Measurements from ENCODE around the gene SOX13. TPM values are rescaled to one million over a fixed set of nuclear protein-coding genes. Genes with fewer than 3 reads are reported as not detected.

Gene SOX13
- total and polyA plus RNA-seq, 10 of the 15 experiments (the other 5 are each of a cell fraction or from before 2014, with no cell fraction given) = 0.04 to 0.31 (median 0.11) TPM; not detected in 7

- TF ChIP-seq, protein P1, sequence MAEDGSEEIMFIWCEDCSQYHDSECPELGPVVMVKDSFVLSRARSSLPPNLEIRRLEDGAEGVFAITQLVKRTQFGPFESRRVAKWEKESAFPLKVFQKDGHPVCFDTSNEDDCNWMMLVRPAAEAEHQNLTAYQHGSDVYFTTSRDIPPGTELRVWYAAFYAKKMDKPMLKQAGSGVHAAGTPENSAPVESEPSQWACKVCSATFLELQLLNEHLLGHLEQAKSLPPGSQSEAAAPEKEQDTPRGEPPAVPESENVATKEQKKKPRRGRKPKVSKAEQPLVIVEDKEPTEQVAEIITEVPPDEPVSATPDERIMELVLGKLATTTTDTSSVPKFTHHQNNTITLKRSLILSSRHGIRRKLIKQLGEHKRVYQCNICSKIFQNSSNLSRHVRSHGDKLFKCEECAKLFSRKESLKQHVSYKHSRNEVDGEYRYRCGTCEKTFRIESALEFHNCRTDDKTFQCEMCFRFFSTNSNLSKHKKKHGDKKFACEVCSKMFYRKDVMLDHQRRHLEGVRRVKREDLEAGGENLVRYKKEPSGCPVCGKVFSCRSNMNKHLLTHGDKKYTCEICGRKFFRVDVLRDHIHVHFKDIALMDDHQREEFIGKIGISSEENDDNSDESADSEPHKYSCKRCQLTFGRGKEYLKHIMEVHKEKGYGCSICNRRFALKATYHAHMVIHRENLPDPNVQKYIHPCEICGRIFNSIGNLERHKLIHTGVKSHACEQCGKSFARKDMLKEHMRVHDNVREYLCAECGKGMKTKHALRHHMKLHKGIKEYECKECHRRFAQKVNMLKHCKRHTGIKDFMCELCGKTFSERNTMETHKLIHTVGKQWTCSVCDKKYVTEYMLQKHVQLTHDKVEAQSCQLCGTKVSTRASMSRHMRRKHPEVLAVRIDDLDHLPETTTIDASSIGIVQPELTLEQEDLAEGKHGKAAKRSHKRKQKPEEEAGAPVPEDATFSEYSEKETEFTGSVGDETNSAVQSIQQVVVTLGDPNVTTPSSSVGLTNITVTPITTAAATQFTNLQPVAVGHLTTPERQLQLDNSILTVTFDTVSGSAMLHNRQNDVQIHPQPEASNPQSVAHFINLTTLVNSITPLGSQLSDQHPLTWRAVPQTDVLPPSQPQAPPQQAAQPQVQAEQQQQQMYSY (CRISPR knock-in tag; IDR thresholded peaks at IDR 0.05) = no peak
- TF ChIP-seq SUPT20H (IDR thresholded peaks at IDR 0.05; ENCODE audit: borderline replicate concordance, control insufficient read depth, low read depth, low read length) = no peak
- TF ChIP-seq ZNF24 (IDR thresholded peaks at IDR 0.05) = no peak
- TF ChIP-seq ETV6 (conservative IDR thresholded peaks at IDR 0.05 in 1 of 2, IDR thresholded peaks at IDR 0.05 in 1 of 2; ENCODE audit: borderline replicate concordance in 1 of 2, low read depth in 1 of 2) = no peak
- no peak for TF ChIP-seq CBX5 (IDR thresholded peaks at IDR 0.05; ENCODE audit: low read depth)
Observed at GRCh38 chr1:204043680-204044079, 29.2 kb upstream of the SOX13 start (continued).

DNA sequence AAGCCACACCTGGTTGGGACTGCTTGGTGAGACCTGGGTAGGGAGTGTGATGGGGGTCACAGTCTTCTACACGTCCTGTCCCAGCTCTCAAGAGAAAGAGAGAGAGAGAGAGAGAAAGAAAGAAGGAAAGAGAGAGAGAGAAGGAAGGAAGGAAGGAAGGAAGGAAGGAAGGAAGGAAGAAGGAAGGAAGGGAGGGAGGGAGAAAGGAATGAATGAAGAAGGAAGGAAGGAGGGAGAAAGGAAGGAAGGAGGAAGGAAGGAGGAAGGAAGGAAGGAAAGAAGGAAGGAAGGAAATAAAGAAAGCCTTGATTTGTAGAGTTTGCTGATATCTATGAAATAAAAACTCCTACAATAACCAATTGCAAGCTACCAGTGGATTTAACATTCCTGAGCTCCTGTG, 28.5 kb upstream of the SOX13 start:
- CTCF ChIA-PET = interaction anchor here (0.8 kb wide), 1 partner anchor 83 kb away, joined by 3 read pairs; no protein-coding TSS in a partner anchor
- TF ChIP-seq DPF2 (IDR thresholded peaks at IDR 0.05) = no peak
- TF ChIP-seq ETV6 (conservative IDR thresholded peaks at IDR 0.05 in 1 of 2, IDR thresholded peaks at IDR 0.05 in 1 of 2; ENCODE audit: borderline replicate concordance in 1 of 2, low read depth in 1 of 2) = no peak
- no peak for TF ChIP-seq RAD51 (IDR thresholded peaks at IDR 0.05)
- TF ChIP-seq USF2 (IDR thresholded peaks at IDR 0.05; ENCODE audit: borderline replicate concordance, low read depth, low read length) = no peak
- no peak for TF ChIP-seq BCL3 (IDR thresholded peaks at IDR 0.05; ENCODE audit: borderline replicate concordance, insufficient read depth, low read depth, low read length, poor library complexity, severe bottlenecking)
- TF ChIP-seq ZBTB40 (IDR thresholded peaks at IDR 0.05; ENCODE audit: borderline replicate concordance) = no peak
- no peak for TF ChIP-seq ESRRA (IDR thresholded peaks at IDR 0.05; ENCODE audit: low read length)

More for the DNA sequence above, 28.5 kb upstream of the SOX13 start:
- FAIRE-seq = no peak
- no peaks in the 10 kb centered on the region for H3K79me2 ChIP-seq (ENCODE audit: control insufficient read depth, insufficient read depth, low read length)
- 7% methylated on average over 1 of the region's 1 CpG for WGBS (ENCODE audit: insufficient coverage, insufficient replicate concordance, low lambda C conversion rate, missing lambda C conversion rate)
- ATAC-seq = no peak
- H2AFZ ChIP-seq (ENCODE audit: control insufficient read depth, low read depth, low read length) = no peak overlapping the region
- H3K36me3 ChIP-seq (ENCODE audit: control insufficient read depth in 2 of 2, insufficient read depth in 2 of 2, low read length in 1 of 2) = no peaks in the 10 kb centered on the region
- RAD21 ChIA-PET (ENCODE audit: unreplicated experiment) = no interaction called here
- no peak overlapping the region for H3K4me2 ChIP-seq (ENCODE audit: control insufficient read depth, insufficient read depth)
- H3K4me3 ChIP-seq = no peak overlapping the region
- H3K4me1 ChIP-seq (ENCODE audit: control insufficient read depth, insufficient read depth, low read length) = no peaks in the 10 kb centered on the region
- DNase-seq (ENCODE audit: low read depth, low spot score) = no peak
- H3K27me3 ChIP-seq (replicated peaks in 1 of 2; ENCODE audit: control insufficient read depth in 2 of 2, insufficient read depth in 2 of 2, low read length in 1 of 2) = no peaks in the 10 kb centered on the region
- POLR2A ChIA-PET = interaction anchor here (0.5 kb wide), 1 partner anchor 16 kb away, joined by 11 read pairs; no protein-coding TSS in a partner anchor
- no peak overlapping the region for H3K9ac ChIP-seq (ENCODE audit: control insufficient read depth, insufficient read depth, low read length)
- intact Hi-C loops (cut with micrococcal nuclease; ENCODE audit: unreplicated experiment) (no loop called here), in situ Hi-C loops (cut with MboI) (no loop called here)
- SMC1A ChIA-PET (ENCODE audit: uncharacterized antibody, unreplicated experiment) = no interaction called here
- H4K20me1 ChIP-seq (ENCODE audit: control insufficient read depth, insufficient read depth) = no peaks in the 10 kb centered on the region; the same call in 1 of the 2 replicates
- BruUV-seq (replicated peaks) = no TSS peak
- no peaks in the 10 kb centered on the region; the same call in 2 of the 3 replicates for H3K9me3 ChIP-seq (replicated peaks; ENCODE audit: control insufficient read depth, insufficient read depth, low read length)
- no peak overlapping the region for H3K27ac ChIP-seq (ENCODE audit: control insufficient read depth, insufficient read depth)
